ENCODE measurements around the gene IFNLR1. TPM values are rescaled to one million over a fixed set of nuclear protein-coding genes. Genes with fewer than 3 reads are reported as not detected.
A peak's percentile ranks its signal among the peaks of the same experiment; 100 is the strongest.

Gene IFNLR1
- 10 to 100 TPM in 3 of 4 donors, 1 to 10 TPM in 1; 2.6 to 37.4 (median 12.7) TPM for total RNA-seq

DNA sequence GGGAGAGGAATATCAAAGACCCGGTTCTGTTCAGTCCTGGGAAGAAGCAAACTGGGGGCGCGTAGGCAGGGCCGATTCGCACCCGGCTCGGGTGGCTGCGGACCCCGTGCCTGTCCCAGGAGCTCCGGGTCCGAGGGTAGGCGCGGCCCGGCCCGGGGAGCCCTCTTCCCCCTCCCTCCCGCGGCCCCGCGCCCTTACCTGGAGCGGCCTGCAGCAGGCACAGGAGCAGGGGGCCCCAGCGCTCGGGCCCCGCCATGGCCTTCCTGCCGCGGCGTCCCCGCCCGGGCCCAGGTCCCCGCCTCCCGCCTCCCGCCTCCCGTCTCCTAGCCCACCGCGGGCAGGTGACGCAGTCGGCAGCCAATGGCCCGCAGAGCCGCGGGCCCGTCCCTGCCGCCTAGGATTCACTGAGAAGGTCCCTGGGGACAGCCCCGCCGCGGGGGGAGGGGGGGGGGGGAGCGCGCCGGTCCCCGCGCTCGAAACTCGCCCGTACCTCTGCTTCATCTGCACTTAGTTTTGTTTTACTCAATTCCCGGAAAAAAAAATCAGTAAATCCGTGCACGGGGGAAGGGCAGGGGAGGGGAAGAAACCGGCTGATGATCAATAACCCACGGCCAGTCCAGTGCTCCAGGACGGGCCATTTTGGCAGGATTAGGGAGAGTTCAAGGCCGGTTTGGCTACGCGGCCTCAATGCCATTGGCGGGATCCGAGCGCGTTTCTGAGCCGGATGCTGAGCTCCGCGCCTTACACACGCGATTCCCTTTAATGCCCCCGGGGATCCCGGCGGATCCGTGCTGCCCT, at the start of gene IFNLR1:
Gene IFNLR1 (minus strand): TSS at position 297 of the 798 bp plus-strand sequence. CDS start 41 bp downstream, at position 256.
- 0 to 1% methylated on average over 4 to 40 of the region's 74 CpGs for WGBS, 2 donors (ENCODE audit: low coverage in 1 of 2)
- Histone ChIP-seq H3K27ac (peak within 1 kb of the TSS; percentile 48 to 72 (median 59)), H3K27me3 (peaks cover 22% of the 10 kb centered on the region), H3K4me3 (peak within 1 kb of the TSS; percentile 29 to 54 (median 50)), H3K4me1 (peaks cover 10 to 20% (median 13%) of the 10 kb centered on the region in 4 donors), H3K36me3 (no peaks in the 10 kb centered on the region), H3K9me3 (no peaks in the 10 kb centered on the region)
- peak; percentile 86 for DNase-seq
- in situ Hi-C loops (cut with MboI; ENCODE audit: low pct_ligation_motif_present in 1 of 4, low pct_unique_long_range_greater_than_20kb in 1 of 4, low sequenced_read_pairs in 3 of 4) (no loop called here), intact Hi-C loops (cut with DNase I; ENCODE audit: low total_unique reads) (no loop called here)
- TF ChIP-seq, protein P1, sequence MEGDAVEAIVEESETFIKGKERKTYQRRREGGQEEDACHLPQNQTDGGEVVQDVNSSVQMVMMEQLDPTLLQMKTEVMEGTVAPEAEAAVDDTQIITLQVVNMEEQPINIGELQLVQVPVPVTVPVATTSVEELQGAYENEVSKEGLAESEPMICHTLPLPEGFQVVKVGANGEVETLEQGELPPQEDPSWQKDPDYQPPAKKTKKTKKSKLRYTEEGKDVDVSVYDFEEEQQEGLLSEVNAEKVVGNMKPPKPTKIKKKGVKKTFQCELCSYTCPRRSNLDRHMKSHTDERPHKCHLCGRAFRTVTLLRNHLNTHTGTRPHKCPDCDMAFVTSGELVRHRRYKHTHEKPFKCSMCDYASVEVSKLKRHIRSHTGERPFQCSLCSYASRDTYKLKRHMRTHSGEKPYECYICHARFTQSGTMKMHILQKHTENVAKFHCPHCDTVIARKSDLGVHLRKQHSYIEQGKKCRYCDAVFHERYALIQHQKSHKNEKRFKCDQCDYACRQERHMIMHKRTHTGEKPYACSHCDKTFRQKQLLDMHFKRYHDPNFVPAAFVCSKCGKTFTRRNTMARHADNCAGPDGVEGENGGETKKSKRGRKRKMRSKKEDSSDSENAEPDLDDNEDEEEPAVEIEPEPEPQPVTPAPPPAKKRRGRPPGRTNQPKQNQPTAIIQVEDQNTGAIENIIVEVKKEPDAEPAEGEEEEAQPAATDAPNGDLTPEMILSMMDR (IDR thresholded peaks at IDR 0.05): no peak
- TF ChIP-seq POLR2A (IDR thresholded peaks at IDR 0.05) (peak; percentile 39), POLR2AphosphoS5 (IDR thresholded peaks at IDR 0.05) (peak in 1 of 3 donors; percentile 63)

- Histone ChIP-seq H3K9me3 (no peaks in the 10 kb centered on the region), H3K27me3 (no peaks in the 10 kb centered on the region), H3K4me3 (no peak overlapping the region), H3K36me3 (no peaks in the 10 kb centered on the region), H3K4me1 (no peaks in the 10 kb centered on the region), H3K27ac (no peak overlapping the region)
- TF ChIP-seq POLR2A (IDR thresholded peaks at IDR 0.05) (no peak), POLR2AphosphoS5 (IDR thresholded peaks at IDR 0.05) (no peak), EP300 (IDR thresholded peaks at IDR 0.05; ENCODE audit: low read depth) (no peak)
- TF ChIP-seq, protein P1 (IDR thresholded peaks at IDR 0.05): no peak
- WGBS, 2 donors (ENCODE audit: low coverage in 1 of 2): 53 to 57% methylated on average over 4 to 17 of the region's 17 CpGs
- in situ Hi-C loops (cut with MboI; ENCODE audit: low pct_ligation_motif_present in 1 of 4, low pct_unique_long_range_greater_than_20kb in 1 of 4, low sequenced_read_pairs in 3 of 4) (no loop called here), intact Hi-C loops (cut with DNase I; ENCODE audit: low total_unique reads) (no loop called here)
- DNase-seq: no peak
These were observed 49.1 kb upstream of the IFNLR1 start for GRCh38 chr1:24235921-24236788.

DNA sequence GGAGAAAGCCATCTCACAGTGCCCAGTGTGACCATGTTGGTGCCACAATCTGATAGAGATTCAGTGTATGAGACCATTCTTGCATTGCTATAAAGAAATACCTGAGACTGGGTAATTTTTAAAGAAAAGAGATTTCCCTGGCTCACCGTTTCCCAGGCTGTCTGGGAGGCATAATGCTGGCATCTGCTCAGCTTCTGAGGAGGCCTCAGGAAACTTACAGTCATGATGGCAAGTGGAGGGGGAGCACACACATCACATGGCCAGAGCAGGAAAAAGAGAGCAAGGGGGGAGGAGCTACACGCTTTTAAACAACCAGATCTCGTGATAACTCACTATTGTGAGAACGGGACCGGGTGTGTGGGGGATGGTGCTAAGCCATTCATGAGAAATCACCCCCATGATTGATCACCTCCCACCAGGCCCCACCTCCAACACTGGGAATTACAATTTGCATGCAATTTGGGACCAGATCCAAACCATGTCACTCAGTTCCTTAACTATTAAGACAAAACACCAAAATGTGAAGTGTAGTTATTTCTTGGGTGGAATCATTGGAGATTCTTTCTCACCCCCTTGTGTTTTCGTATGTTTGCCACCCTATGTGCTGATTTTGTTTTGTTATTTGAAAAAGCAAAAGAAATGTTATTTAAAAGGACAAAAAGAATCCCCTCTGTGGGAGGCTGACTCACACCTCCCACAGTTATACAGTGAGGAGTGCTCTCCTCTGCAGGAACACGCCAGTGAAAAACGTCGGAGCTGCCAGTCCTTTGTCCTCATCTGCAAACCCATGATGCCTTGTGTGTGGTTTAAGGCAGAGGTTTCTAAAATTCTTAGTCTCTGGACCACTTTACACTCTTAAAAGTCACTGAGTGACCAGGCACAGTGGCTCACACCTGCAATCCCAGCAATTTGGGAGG, 46.9 kb upstream of the IFNLR1 start:
- TF ChIP-seq POLR2A (IDR thresholded peaks at IDR 0.05): no peak
- TF ChIP-seq, protein P1 (IDR thresholded peaks at IDR 0.05): no peak
- no peak for TF ChIP-seq POLR2AphosphoS5 (IDR thresholded peaks at IDR 0.05)
- no peak for TF ChIP-seq EP300 (IDR thresholded peaks at IDR 0.05; ENCODE audit: low read depth)
- no peaks in the 10 kb centered on the region for H3K36me3 ChIP-seq
- H3K9me3 ChIP-seq: no peaks in the 10 kb centered on the region
- H3K27ac ChIP-seq: no peak overlapping the region
- no peak for DNase-seq
- H3K4me1 ChIP-seq: no peaks in the 10 kb centered on the region
- WGBS, 2 donors (ENCODE audit: low coverage in 1 of 2): 80 to 84% methylated on average over 4 to 9 of the region's 9 CpGs
- intact Hi-C loops (cut with DNase I; ENCODE audit: low total_unique reads): no loop called here
- in situ Hi-C loops (cut with MboI; ENCODE audit: low pct_ligation_motif_present in 1 of 4, low pct_unique_long_range_greater_than_20kb in 1 of 4, low sequenced_read_pairs in 3 of 4): no loop called here
- H3K4me3 ChIP-seq: no peak overlapping the region
- H3K27me3 ChIP-seq: no peaks in the 10 kb centered on the region

Measured in transverse colon (tissue), 4 donors.